ENCODE measurements around the gene DIP2C.
"Not testable (repeated sequence)": the region's sequence is repeated elsewhere in the genome, so short reads cannot be mapped to it uniquely, and the experiment has no call there.

The DIP2C gene

DNA sequence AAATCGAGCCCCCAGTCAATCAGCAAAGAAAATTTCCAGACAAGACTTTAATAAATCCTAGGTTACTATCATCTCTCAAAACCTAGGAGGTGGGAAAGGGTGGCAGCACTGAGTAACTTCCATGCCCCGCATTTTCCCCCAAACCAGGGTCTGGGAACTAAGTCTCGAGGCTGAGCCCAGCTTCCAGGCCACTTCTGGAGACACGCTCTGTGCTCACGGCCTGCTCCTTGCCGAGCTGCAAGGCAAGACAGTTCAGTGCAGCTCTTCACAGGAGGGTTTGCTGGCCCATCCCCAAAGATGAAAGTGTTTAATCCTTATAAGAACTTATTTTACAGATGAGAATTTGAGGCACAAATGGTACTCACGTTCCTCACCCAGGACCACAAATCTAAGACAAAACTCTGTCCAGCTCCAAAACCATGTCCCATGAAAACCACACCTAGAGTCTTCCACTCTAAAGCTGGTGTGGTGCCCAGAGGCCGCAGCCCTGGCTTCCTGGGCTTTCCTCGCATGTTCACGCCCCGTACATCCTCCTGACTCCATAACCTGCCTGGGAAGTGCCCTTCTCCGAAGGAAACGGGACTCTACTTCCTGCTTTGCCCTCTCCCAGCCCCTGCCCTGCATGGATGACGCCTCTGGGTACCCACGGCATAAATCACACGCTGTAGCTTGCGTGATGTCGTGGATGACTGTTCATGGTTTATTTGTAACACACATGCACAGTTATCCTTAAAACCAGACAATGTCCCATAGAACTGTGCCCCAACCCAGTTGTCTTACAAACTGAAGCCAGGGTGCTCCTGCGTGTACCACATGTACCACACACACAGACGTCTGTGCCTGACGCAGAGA is 201.2 kb downstream of the DIP2C start:
- DNase-seq (ENCODE audit: low read depth in 4 of 4, low spot score in 1 of 4), result no peak

DNA sequence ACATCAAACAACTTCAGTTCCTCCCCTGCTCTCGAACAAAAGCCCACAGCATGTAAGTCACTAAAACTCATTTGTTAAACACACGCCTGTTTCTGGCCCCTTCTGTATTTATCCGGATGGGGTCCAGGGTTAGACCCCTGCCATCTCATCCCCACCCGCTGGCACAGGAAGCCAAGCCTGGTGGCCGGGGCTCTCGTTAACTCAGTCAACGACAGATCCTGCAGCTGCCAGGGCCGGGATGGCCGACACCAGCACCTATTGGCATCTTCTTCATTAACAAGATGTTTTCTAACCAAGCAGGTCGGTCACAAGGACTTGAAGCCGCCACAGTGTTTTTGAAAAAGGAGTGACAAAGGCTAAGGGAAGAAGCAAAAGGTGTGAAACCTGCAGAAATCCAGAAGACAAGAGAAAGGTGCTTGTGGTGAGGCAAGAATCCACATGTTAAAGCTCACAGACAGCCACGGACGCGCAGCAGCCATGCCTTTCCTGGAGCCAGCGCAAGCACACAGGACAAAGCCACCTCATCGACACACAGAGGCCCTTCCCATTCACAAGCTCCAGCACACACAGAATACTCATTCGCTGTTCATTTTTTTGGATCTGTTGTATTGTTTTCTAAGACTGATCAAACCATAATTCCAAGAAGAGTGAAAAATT is 202.7 kb downstream of the DIP2C start:
- no peak for DNase-seq (ENCODE audit: low read depth in 4 of 4, low spot score in 1 of 4)

- DNase-seq (ENCODE audit: low read depth in 4 of 4, low spot score in 1 of 4), result no peak
Observed at GRCh38 chr10:486206-486605, 203.3 kb downstream of the DIP2C start.

DNA sequence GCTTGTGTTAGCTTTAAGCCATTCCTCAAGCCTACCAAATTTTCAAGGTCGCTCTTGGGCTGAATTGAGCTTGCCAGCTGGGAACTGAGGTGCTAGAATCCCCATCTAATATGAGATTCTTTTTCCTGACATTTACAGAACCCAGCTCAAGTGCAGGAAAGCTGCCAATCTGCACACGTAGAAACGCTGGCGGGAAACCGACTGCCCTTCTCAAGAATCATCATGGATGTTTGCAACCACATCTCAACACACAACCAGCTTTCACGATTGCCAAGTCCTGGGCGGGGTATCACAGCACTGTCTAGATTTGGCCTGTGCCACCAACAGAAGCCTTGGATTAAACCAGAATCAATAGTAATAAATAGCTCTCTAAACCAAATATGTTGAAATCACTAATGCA is 203.7 kb downstream of the DIP2C start:
- no peak for DNase-seq (ENCODE audit: low read depth in 4 of 4, low spot score in 1 of 4)

GRCh38 chr10:484925-485661 is 204.4 kb downstream of the DIP2C start:
- DNase-seq (ENCODE audit: low read depth in 4 of 4, low spot score in 1 of 4), result no peak

- DNase-seq (ENCODE audit: low read depth in 4 of 4, low spot score in 1 of 4), result no peak
Observed at GRCh38 chr10:484441-484924, 205.0 kb downstream of the DIP2C start.

DNA sequence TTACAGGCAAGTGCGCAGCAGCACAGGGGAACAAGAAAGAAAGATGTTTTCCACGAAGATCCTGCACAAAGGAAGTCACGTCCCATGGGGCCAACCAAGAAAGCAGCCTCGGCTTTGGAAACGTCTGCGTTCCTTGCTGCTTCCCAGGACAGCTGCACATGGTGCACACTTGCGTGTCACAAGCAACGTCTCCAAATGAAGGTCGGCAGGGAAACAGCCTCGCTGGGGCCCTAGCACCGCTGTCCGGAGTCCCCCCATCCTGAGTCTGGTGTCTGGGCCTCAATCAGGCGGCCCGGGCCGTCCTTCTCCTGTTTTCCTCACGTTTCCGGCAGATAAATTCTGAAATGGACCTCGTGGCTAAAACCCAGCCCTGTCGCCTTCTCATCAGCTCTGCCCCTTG is 206.2 kb downstream of the DIP2C start:
- DNase-seq (ENCODE audit: low read depth in 4 of 4, low spot score in 1 of 4), result no peak

- no peak for DNase-seq (ENCODE audit: low read depth in 4 of 4, low spot score in 1 of 4)
Observed at GRCh38 chr10:482848-483247, 206.6 kb downstream of the DIP2C start.

DNA sequence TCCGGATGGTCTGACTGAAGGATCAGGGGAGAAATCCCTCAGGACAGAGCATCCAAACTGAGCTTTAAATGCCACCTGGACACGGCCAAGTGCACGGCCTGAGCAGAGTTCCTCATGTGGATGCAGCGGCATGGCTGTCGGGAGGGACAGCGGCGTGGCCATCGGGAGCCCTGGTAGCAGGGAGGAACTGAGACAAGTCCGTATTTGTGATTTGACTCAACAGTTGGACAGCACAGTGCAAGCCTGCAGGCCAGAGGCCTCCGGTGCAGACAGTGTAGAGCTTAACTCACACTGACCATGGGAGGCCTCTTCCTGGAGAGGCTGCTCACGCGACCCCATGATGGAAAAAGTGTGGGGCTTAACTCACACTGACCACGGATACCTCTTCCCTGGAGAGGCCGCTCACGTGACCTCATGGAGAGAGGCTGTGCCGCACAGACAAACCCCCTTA is 207.4 kb downstream of the DIP2C start:
- DNase-seq (ENCODE audit: low read depth in 4 of 4, low spot score in 1 of 4), result no peak

GRCh38 chr10:481628-482027 is 207.8 kb downstream of the DIP2C start:
- DNase-seq (ENCODE audit: low read depth in 4 of 4, low spot score in 1 of 4), result no peak

- no peak for DNase-seq (ENCODE audit: low read depth in 4 of 4, low spot score in 1 of 4)
Observed at GRCh38 chr10:480928-481552, 208.4 kb downstream of the DIP2C start.

GRCh38 chr10:480498-480927 is 209.0 kb downstream of the DIP2C start:
- DNase-seq (ENCODE audit: low read depth in 4 of 4, low spot score in 1 of 4), result no peak

DNA sequence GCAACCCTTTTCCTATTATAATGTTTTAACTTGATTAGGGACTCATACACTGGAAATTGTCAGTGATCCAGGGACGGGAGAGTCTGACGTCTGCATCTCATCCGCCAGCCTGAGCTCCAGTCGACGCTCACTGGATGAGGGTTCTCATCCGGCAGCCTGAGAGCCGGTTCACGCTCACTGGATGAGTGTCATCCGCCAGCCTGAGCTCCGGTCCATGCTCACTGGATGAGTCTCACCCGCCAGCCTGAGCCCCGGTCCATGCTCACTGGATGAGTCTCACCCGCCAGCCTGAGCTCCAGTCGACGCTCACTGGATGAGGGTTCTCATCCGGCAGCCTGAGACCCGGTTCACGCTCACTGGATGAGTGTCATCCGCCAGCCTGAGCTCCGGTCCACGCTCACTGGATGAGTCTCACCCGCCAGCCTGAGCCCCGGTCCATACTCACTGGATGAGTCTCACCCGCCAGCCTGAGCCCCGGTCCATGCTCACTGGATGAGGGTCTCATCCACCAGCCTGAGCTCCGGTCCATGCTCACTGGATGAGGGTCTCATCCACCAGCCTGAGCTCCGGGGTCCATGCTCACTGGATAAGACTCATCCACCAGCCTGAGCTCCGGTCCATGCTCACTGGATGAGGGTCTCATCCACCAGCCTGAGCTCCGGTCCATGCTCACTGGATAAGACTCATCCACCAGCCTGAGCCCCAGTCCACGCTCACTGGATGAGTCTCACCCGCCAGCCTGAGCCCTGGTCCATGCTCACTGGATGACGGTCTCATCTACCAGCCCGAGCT is 209.6 kb downstream of the DIP2C start:
- DNase-seq (ENCODE audit: low read depth in 4 of 4, low spot score in 1 of 4), result not testable (repeated sequence)

DNA sequence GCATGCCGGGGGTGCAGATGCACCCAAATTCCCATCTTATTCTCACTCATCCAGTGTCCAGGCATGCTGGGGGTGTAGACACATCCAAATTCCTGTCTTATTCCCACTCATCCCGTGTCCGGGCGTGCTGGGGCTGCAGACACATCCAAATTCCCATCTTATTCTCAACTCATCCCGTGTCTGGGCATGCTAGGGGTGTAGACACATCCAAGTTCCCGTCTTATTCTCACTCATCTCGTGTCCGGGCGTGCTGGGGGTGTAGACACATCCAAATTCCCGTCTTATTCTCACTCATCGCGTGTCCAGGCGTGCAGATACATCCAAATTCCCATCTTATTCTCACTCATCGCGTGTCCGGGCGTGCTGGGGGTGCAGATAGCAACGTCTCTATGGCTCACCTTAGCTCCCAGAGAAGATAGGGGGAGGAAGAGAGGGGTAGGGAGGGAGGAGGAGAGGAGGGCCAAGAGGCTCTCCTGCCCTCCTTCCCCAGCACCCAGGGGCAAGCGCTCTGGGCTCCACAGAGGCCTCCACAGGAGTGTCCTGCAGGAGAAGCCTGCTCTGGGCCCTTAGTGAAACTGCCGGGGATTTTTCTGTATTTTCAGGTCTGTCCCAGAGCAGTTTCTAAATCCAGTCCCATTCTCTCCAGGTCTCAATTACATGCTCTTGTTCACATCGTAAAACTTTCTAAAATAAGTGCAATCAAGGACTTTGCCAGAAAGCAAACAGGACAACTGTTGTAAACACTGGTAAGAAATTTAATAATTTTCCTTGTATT is 210.8 kb downstream of the DIP2C start:
- DNase-seq (ENCODE audit: low read depth in 4 of 4, low spot score in 1 of 4), result no peak

DNA sequence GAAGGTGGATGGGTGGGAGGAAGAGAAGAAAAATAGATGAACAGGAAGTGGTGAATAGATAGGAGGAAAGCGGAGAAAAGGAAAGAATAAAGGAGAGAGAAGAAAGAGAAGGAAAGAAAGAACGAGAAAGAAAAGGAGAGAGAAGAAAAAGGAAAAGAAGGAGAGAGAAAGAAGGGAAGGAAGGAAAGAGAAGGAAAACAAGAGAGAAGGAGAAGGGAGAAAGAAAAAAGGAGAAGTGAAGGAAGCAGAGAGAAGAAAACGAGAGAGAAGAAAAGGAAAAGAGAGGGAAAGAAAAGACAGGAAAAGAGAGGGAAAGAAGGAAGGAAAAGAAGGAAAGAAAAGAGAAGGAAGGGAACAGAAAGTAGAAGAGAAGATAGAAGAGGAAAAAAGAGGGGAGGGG is 211.8 kb downstream of the DIP2C start:
- DNase-seq (ENCODE audit: low read depth in 4 of 4, low spot score in 1 of 4), result no peak

- DNase-seq (ENCODE audit: low read depth in 4 of 4, low spot score in 1 of 4), result no peak
Observed at GRCh38 chr10:476455-476780, 213.1 kb downstream of the DIP2C start.

DNA sequence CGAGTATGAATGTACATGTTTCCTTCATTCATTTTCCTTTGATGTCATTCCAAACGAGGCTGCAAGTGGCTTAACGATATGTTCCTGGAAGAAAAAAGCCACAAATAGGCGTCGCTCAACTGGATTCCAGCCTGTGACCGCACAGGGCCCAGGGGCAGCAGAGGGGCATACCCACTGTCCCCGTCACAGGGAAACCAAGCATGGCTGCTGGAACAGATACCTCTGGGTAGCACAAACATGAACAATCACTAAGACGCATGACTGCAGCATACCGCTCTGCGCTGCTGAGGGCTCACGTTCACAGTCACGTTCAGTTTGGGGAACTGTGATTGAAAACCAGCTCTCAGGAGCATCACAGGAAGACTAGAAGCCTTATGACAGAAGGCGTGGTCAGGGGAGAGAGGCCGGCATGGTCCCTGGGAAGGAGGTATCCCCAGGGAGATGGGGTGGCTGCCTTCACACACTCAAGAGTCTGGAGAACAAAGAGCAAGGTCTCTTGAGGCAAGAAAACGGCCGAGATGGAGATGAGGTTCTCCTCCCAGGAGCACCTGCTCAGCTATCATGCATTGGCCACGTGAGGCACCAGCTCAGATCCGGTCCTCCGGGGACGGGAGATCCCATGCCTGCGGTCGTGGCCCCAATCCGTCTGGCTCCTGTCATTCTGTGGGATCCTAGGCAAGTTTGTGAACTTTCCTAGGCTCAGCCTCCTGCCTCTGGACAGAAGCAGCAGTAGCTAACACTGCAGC is 213.6 kb downstream of the DIP2C start:
- DNase-seq (ENCODE audit: low read depth in 4 of 4, low spot score in 1 of 4), result no peak

GRCh38 chr10:474946-475345 is 214.5 kb downstream of the DIP2C start:
- no peak for DNase-seq (ENCODE audit: low read depth in 4 of 4, low spot score in 1 of 4)

- no peak for DNase-seq (ENCODE audit: low read depth in 4 of 4, low spot score in 1 of 4)
Observed at GRCh38 chr10:474406-474805, 215.1 kb downstream of the DIP2C start.
